Daoy (cell line): ENCODE results near the gene APP. TPM values are rescaled to one million over a fixed set of nuclear protein-coding genes. Genes with fewer than 3 reads are reported as not detected.
"Not testable (repeated sequence)": the region's sequence is repeated elsewhere in the genome, so short reads cannot be mapped to it uniquely, and the experiment has no call there.

Experiments used
- DNase-seq: peaks from one replicate; pipeline ENCODE4 v3.0.0-alpha.2; 2015; ENCODE audit warnings: low read depth
- total RNA-seq: library from RNA; depleted of rRNA; stranded (reverse); fragments of >200 nt; shearing (Covaris generic); gene quantifications from 2 replicates; pipeline ENCODE4 v1.2.3, GENCODE V29; 2014

The APP gene
- total RNA-seq, 1 experiment from 2014 or later = 162 TPM

DNA sequence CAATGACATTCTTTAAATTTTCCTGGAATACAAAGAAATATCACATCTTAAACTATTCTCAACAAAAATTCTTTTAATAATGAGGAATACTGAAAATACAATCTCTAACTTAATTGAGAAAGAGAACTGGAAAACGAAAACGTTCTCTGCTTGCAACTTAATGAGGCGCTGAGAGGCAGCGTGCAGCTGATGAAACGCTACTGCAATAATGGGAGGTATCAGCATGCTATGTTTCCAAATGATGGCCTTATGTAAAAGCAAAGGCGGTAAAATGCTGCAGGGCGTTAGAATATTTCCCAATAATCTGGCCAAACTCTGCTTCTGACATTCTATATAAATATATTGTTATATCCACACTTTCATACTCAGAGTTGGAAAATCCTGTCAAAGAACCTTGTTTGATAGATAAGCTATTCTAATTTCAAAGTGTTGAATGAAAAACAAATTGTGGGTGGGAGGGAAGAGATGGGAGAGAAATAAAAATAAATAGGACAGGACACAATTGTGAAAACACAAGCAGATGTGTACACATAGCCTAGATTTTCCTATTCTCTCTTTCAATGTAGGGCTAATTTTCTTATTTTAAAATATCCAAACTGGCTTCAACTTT, 70.9 kb downstream of the APP start:
- DNase-seq = no peak

DNA sequence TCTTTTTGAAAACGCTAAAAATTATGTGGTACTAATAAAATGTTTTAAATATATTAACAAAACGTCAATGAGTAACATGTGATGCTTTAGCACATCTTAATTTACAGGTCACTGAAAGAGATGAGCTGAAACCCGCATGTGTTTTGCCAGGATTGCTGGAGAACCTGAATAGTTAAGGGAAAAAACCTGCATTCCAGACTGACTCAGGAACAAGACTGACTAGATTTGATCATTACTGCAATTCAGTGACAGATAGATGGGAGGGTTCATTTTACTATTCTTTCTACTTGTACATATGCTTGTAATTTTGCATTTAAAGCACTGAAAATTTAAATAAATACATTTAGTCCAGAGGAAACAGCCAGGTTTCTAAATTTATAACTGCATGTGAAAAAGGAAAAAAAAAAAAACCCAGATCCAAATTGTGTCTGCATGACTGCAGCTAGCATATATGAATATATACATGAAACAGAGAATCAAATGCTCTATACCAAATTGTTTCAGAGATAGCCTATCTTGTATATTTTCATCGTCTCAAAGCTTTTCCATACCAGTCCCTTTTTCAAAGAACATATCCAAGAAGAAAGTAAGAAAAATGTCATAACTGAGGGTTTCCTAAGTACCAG, 71.7 kb downstream of the APP start:
- DNase-seq = no peak

DNA sequence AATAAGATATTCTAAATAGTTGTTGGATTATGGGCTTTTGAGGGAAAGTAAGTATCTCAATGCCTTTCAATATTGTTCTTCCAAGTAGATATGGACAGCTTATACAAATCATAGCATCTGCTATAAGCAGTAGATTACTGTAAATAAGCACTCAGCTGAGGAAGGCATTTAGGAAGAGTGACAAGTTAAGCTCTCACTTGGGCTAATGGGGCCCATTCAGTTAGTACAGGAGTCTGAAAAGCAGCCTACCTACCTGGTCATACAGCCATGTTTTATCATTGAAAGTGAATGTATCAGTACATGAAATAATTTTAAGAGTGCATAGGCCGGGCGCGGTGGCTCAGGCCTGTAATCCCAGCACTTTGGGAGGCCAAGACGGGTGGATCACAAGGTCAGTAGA, 73.1 kb downstream of the APP start:
- DNase-seq = no peak

DNA sequence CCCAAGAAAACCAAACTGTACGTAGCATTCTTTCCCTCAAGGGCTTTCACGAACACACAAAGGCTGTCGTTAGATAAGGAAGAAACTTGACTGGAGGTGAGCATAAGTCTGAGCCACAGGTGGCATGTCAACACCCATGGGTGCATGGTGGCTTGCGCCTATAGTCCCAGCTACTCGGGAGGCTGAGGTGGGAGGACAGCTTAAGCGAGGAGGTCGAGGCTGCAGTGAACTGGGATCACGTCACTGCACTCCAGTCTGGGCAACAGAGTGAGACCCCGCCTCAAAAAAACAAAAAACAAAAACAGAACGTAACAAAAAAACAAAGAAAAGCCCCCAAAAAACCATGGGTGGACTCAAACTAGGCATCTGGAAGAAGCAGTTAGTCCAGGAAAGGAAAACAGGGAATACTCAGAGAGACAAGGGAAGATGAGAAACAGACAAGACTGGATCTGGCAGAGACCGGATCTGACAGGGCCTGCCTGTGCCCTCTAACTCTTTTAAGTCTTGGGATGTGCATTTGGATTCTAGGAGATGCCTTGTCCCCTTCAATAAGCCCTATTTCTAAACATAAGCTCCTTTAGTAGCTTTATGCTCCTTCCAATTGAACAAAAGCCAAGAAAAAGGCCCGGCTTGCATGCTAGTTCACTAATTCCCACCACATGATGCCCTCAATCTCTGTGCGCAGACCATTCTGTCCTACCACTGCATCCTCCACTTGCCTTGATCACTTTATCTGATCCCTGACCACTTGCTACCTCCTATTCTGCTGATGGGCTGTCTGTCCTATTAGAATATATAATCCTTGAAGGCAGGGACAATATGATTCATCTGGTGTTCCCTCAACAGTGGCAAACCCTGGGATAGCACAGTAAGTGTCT, 73.8 kb downstream of the APP start:
- DNase-seq = no peak

DNA sequence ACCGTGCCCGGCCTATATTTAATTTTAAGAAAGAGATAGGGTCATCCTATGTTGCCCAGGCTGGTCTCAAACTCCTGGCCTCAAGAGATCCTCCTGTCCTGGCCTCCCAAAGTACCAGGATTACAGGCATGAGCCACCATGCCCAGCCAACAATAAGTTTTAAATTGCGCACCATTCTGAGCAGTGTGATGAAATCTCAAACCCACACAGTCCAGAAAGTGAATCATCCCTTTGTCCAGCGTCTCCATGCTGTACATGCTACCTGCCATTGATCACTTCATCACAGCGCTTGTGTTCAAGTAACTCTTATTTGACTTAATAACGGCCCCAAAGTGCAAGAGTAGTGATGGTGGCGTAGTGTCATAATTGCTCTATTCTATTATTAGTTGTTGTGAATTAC, 75.4 kb downstream of the APP start:
- DNase-seq = no peak

DNA sequence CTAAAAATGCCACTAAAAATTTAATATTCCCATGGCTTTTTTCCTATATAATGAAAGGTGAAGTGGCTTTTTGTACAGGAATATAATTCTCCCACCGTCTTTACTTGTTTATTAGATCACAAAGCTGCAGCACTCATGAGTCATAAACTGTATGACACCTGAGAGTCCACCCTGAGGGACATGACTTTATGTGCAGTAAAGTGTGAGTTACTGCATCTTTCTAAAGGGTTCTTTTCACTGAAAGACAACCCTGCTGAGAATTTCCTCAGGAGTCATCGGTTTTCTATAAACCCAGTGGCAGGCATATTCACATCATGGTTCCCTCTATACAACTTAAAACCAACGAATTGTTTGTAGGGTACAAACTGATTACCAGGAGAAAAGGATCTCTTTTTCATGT, 77.4 kb downstream of the APP start:
- peak; percentile 17 for DNase-seq

DNA sequence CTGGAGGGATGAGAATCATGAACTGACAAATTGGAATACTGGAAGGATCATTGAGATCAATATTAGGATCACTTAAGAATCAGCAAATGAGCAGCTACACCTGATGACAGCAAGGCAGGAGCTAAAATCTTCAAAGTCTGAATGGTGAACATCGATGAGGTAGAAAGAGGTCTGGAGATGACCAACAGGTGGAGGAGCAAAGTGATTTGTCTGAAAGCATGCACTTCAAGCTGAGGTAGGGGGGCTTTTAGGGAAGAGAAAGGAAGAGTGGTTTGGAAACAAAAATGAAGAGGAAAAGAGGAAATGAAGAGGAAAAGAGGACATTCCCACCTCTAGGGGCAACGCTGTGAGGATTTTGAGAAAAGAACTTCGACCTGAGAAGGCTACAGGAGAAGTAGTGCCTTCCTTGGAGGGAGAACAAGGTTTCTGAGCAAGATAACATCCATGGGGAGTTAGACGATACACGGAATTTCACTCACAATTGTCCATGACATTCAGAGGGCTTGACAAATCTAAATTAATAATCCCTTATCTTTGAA, 79.0 kb downstream of the APP start:
- DNase-seq = no peak

DNA sequence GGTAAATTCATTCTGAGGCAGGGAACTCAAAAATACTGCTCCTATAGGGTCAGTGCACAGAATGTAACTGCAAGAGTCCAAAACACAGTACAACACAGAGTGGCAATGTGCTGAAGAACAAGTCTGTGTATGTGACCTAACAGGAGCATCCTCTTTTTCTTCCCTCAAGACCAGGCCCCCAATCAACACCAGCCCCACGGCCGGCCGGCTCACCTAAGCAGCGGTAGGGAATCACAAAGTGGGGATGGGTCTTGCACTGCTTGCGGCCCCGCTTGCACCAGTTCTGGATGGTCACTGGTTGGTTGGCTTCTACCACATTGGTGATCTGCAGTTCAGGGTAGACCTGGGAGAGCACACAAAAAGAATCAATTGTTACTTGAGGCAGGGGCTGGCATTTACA, 80.8 kb downstream of the APP start:
- no peak for DNase-seq

DNA sequence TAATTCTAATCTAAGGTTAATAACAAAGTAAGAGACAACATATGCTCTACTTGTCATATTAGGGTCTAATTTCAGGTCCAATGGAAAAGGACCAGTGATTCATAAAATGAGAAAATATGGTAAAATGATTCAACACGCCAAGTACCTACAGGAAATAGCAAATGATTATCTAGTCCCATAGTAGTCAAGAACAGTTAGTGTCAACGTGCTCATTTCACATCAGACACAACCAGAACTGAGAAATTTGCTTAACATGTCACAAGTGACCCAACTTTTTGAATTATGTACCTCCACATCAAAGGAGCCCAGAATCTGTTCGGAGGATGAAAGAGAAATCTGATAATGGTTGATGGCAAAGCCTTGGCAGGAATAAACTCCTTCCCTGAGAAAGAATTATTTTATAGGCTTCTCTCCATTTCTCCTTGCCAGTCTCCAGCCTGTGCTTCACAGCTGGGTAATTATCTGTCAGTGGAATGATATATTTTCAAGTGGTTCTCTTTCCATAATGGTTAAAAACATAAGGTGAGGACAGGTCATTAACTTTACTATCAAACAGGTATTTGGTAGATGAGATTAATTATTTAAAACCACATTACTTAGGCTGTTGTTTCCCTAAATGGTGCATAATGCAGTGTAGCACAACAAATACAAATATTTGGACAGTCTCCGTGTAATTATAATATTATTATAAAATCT, 83.2 kb downstream of the APP start:
- DNase-seq = no peak

DNA sequence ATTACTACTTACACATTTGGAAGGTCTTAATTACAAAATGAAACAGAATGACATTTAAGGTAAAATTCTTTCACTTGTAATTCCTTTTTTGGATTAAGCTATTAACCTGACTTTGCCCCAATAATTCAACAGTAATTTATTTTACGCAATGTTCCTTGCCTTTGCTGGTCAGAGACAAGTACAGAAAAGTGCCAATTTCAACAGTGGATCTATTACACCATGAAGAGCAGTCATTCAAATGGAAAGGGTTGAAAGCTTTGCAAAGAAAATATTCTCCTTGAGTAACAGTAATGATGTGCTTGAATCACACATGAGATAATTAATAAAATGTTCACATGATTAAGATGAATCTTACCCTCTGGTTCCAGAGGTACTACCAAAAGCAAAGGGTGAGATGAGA, 84.7 kb downstream of the APP start:
- no peak for DNase-seq

DNA sequence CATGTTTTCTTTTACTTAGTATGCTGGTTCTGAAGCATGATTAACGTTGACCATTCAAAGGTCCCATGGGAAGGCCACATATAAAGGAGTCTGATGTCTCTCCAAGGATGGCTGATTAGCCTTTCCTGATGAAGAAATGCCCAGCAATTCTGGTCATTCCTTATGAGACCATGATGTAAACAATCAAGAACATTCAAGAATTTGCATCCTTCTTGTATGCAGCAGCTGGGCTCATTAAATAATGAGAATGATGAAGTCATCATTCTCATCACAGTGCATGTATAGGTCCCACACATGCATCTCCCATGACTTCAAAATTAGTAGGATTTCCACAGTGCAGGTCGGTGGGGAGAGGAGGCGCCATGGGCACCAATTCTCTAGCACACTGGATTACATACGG, 85.4 kb downstream of the APP start:
- DNase-seq = no peak

DNA sequence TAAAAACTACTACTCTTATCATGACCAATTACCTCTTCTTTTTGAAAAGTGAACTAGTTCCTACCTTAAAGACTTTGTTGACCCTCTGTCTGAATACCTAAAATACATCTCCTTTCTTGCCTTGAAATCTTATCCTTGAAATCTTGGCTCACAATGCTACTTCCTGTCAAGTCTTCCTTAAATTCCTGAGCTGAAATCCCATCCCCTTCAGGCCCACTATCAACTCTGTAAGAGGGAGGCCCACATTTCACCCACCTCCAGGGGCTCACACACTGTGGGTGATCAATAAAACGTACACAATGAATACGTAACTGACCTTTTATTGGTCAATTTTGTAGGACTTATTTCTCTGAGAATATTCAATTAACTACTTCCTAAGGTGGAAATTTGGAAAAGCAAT, 88.0 kb downstream of the APP start:
- no peak for DNase-seq

DNA sequence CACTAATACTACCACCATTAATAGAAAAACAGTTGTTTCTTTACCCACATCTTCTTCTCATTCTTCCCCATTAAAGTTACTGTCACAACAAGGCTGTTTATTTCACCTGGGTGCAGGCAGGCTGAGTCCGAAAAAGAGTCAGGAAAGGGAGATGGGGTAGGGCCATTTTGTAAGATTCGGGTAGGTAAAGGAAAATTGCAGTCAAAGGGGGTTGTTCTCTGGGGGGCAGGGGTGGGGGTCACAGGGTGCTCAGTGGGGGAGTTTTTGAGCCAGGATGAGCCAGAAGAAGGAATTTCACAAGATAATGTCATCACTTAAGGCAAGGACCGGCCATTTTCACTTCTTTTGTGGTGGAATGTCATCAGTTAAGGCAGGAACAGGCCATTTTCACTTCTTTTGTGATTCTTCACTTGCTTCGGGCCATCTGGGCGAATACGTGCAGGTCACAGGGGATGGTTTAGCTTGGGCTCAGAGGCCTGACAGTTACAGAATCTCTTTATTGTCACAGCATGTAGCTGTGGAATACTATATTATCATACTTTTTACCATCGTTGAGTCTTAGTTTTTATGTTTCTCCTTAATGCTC, 89.3 kb downstream of the APP start:
- not testable (repeated sequence) for DNase-seq

DNA sequence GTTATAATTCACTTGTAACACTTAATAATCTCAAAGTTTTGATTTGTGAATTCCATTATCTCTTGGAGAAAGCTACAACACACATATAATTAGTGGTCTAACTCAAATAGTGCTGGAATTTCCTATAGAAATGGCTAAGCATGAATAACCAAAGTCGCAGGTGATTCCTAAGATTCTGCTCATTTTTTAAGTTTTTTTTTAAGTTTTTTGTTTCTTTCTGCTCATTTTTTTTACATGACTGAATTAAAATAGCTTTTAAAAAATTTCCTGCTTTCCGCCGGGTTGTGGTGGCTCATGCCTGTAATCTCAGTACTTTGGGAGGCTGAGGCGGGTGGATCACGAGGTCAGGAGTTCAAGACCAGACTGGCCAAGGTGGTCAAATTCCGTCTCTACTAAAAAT, 90.4 kb downstream of the APP start:
- no peak for DNase-seq

DNA sequence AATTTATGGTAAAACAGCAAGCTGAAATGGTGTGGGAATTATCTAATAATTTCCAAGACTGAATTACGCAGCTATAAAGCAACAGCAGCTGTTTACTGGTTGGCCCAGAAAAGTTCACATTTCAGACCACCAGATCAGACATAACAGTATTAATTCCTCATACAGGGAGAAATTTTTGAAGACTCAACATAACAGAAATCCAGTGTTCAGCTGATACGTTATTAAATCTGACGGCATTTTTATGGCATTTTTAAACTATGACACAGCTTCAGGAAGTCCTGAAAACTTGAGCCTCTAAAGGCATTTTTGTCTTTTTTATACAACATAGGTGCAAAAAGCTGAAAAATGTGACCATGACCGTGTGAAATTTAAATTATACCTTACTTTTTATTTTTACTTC, 91.2 kb downstream of the APP start:
- no peak for DNase-seq

DNA sequence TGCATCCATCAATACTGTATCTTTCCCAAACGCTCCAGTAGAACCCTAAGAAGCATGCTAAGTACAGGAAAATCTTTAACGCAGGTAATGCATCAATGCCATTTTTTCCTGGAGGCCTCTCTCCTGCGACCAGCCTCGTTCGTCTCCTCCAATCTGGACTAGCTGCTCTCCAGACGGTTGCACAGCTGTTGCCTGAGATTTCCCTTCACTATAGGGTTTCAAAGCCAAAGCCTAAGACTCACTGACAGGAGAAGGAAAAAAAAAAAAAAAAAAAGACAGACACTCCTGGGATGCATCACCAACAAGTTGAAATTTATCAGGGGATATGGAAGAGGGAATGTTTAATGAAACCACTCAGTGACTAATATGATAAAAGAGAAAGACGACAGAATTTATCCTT, 93.0 kb downstream of the APP start:
- DNase-seq = no peak

DNA sequence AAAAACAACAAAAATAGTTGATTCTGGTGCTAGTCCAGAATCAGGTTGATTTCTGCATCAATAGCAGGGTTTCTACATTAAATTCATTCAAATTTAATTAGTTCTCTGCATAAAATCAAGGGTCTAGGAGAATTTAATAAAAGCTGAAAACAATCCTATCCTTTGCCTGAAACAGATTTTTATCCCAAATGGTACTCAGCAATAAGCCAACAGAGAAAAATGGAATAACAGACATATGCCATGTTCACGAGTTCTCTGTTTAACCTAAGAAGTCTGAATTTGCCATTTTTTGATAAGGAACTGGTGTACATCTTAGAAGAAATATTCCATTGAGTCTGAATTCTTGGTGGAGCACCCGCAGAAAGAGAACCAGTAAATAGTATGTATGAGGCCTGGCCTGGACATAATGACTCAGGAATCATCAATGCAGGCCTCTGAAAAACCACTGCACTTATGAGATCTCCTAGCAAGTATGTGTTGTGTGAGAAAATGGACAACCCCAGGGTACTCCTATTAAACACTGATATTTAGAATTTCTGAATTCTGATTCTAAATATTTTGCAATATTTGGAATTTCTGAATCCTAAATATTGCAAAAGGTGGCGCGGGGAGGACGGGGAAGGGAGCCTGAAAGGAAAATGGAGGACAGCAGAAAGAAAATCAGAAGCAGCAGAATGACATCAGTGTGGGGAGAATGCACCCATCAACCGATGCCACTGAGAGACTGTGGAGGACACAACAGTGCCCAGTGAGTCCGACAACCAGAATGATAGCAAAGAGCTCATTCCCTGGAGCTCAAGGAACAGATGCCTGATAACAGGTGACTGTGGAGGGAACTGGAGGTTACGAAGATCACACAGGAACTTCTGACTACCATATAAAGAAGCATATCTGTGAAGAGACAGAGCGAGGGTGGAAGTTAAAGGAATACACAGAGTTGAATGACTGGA, 97.6 kb downstream of the APP start:
- DNase-seq = peak; percentile 6

DNA sequence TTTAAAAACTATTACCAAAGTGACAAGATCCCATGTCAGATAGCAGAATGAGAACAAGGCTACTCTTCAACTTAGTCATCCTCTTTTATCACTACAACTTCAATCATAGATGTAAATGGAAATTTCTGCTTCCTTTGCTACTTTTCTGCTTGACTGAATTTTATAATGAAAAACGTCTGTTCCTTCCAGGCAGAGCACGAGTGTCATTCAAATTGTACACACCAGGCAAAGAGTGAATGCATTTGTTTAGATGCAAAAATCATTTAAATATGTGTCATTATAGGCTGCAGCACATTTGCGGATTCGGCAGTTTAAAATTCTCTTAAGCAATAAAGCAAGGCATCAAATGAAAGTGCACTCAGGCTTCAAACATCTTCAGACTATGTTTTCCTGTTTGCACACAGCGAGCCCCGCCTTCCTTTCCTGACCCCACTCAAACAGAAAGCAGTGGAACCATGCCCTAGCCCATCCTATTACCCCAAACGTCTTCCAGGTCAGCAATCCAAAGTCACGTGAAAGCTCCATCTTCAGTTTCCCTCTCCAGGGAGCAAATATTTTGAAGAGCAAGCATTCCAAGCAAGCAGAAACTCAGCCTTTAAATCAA, 99.6 kb downstream of the APP start:
- peak; percentile 48 for DNase-seq

DNA sequence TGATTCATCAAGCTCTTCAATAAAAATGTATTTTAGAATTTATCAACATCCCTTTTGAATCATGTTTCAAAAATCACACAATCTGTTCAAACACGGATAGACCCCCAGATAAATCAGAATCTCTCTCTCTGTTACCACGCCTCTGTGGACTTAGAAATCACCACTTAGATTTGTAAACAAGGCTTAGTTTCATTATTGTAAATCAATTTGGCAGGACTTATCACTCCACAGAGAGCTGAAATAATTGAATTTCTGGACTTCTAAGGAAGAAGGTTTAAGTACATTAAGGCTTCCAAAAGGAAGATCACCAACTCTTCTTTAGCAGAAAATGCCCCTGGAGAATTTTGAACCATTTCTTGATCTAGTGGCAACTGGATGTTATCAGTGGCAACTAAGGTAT, 100.4 kb downstream of the APP start:
- DNase-seq = no peak

DNA sequence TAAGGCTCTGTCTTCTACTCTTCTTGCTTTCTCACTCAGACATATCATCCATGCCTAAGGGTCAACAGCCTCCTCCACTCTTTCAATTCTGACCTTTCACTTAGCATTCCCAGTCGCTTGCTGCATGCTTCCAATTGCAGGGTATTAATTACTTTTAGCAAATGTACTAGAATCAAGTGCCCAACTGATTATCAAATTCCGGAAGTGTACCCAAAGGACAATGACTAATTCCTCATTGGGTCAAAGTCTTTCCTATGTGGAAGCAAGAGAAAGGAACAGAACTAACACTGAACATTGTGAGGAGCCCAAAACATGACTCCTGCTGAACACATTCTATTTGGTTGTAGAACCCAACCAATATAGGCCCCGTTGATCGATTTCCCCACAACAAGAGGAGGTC, 101.8 kb downstream of the APP start:
- no peak for DNase-seq
